Upper lobe of left lung (tissue), 4 donors: ENCODE measurements around the gene FGF14.

Experiments used
- POLR2A ChIP-seq, 4 donors: fragments of 450-650 bp; IDR thresholded peaks; one replicate each; pipeline ENCODE4 v1.5.1; 2016 to 2017; ENCODE audit warnings: antibody characterized with exemption in 4 of 4, mild to moderate bottlenecking in 2 of 4
- POLR2AphosphoS5 ChIP-seq, 2 donors: sonication (generic); formaldehyde crosslinking; IDR thresholded peaks; one replicate each; pipeline ENCODE4 v1.5.1; 2017; ENCODE audit warnings: antibody characterized with exemption in 2 of 2
- TF ChIP-seq, protein P1 (sequence below), 6 experiments: fragments of 450-650 bp in 4 of 6; fragments of 200-600 bp in 2 of 6; sonication (generic) in 2 of 6; IDR thresholded peaks; one replicate each; pipeline ENCODE4 v1.5.1; 2016 to 2019; ENCODE audit warnings: antibody characterized with exemption in 6 of 6

DNA sequence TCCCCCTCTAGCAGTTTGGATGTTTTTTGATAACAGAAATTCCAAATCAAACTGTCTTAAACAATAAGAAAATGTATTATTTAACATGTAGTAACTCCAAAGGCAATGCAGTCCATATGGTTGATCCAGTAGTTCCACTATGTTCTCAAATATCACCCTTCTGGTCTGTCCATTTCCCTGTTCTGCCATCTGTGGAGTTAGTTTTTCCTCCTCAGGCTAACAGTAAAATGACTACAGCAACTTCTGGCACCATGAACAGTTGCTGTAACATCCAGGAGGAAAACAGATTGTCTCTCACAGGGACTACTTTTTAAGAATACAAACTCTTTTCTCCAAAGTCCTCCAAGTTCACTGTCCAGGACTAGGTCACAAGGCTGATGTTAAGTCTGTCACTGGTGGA lies 455.4 kb downstream of the FGF14 start:
- TF ChIP-seq, protein P1, sequence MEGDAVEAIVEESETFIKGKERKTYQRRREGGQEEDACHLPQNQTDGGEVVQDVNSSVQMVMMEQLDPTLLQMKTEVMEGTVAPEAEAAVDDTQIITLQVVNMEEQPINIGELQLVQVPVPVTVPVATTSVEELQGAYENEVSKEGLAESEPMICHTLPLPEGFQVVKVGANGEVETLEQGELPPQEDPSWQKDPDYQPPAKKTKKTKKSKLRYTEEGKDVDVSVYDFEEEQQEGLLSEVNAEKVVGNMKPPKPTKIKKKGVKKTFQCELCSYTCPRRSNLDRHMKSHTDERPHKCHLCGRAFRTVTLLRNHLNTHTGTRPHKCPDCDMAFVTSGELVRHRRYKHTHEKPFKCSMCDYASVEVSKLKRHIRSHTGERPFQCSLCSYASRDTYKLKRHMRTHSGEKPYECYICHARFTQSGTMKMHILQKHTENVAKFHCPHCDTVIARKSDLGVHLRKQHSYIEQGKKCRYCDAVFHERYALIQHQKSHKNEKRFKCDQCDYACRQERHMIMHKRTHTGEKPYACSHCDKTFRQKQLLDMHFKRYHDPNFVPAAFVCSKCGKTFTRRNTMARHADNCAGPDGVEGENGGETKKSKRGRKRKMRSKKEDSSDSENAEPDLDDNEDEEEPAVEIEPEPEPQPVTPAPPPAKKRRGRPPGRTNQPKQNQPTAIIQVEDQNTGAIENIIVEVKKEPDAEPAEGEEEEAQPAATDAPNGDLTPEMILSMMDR (IDR thresholded peaks at IDR 0.05): no peak
- TF ChIP-seq POLR2AphosphoS5 (IDR thresholded peaks at IDR 0.05): no peak
- TF ChIP-seq POLR2A (IDR thresholded peaks at IDR 0.05): no peak
